Suprapubic skin (tissue), 4 donors: ENCODE results near the gene SASH1. TPM values are rescaled to one million over a fixed set of nuclear protein-coding genes. Genes with fewer than 3 reads are reported as not detected.

ENCODE experiments used
- DNase-seq, 2 donors: peaks; one replicate each; pipeline ENCODE4 v3.0.0-alpha.2; 2019; ENCODE audit warnings: low spot score in 2 of 2
- H3K27ac ChIP-seq: fragments of 200-600 bp; sonication (generic); one replicate; pipeline ENCODE4 v1.5.1; 2019
- H3K27me3 ChIP-seq: fragments of 200-600 bp; sonication (generic); one replicate; pipeline ENCODE4 v1.5.1; 2019
- H3K36me3 ChIP-seq: fragments of 200-600 bp; sonication (generic); one replicate; pipeline ENCODE4 v1.5.1; 2019
- H3K4me1 ChIP-seq: fragments of 200-600 bp; sonication (generic); one replicate; pipeline ENCODE4 v1.5.1; 2019
- H3K4me3 ChIP-seq: fragments of 200-600 bp; sonication (generic); one replicate; pipeline ENCODE4 v1.5.1; 2019; ENCODE audit warnings: mild to moderate bottlenecking
- H3K9me3 ChIP-seq: fragments of 200-600 bp; sonication (generic); one replicate; pipeline ENCODE4 v1.5.1; 2019
- CTCF ChIP-seq, 2 donors: fragments of 200-600 bp in 1 of 2; fragments of 450-650 bp in 1 of 2; sonication (generic) in 1 of 2; IDR thresholded peaks; one replicate each; pipeline ENCODE4 v1.5.1; 2016 to 2019; ENCODE audit warnings: antibody characterized with exemption in 2 of 2, mild to moderate bottlenecking in 1 of 2, moderate library complexity in 1 of 2
- EP300 ChIP-seq: sonication (generic); formaldehyde crosslinking; IDR thresholded peaks from one replicate; pipeline ENCODE4 v1.6.1; 2017; ENCODE audit warnings: antibody characterized with exemption
- POLR2A ChIP-seq, 2 donors: fragments of 450-650 bp; IDR thresholded peaks; one replicate each; pipeline ENCODE4 v1.6.1; 2017; ENCODE audit warnings: antibody characterized with exemption in 2 of 2, mild to moderate bottlenecking in 2 of 2, moderate library complexity in 2 of 2
- POLR2AphosphoS5 ChIP-seq, 3 donors: sonication (generic); formaldehyde crosslinking; IDR thresholded peaks; one replicate each; pipeline ENCODE4 v1.6.1; 2017; ENCODE audit warnings: antibody characterized with exemption in 3 of 3
- WGBS: methylation state at CpG from one replicate; pipeline ENCODE4 v1.1.5; 2018; 5-methylcytosine and 5-hydroxymethylcytosine counted together
- total RNA-seq, 4 donors: library from RNA; depleted of rRNA; stranded (reverse); fragments of >200 nt; gene quantifications; one replicate each; pipeline ENCODE4 v1.1.0, GENCODE V29; 2016

Gene SASH1
- total RNA-seq, 4 donors from 2014 or later: 59.1 to 139 (median 77.1) TPM

GRCh38 chr6:148323344-148323743 lies 19.3 kb upstream of the SASH1 start:
- no peak for TF ChIP-seq EP300
- no peak for TF ChIP-seq POLR2A (IDR thresholded peaks at IDR 0.05)
- no peak for TF ChIP-seq CTCF (IDR thresholded peaks at IDR 0.05)
- no peak for TF ChIP-seq POLR2AphosphoS5 (IDR thresholded peaks at IDR 0.05)
- Histone ChIP-seq H3K4me1 (no peaks in the 10 kb centered on the region), H3K9me3 (no peaks in the 10 kb centered on the region), H3K27me3 (no peaks in the 10 kb centered on the region), H3K4me3 (no peak overlapping the region), H3K27ac (no peak overlapping the region), H3K36me3 (no peaks in the 10 kb centered on the region)
- DNase-seq: no peak
- WGBS: 39% methylated on average over 2 of the region's 2 CpGs

- H3K4me3 ChIP-seq: no peak overlapping the region
- H3K4me1 ChIP-seq: peaks cover 8% of the 10 kb centered on the region
- 7% methylated on average over 2 of the region's 4 CpGs for WGBS
- TF ChIP-seq CTCF (IDR thresholded peaks at IDR 0.05) (no peak), POLR2A (IDR thresholded peaks at IDR 0.05) (no peak), EP300 (no peak), POLR2AphosphoS5 (IDR thresholded peaks at IDR 0.05) (no peak)
- H3K27me3 ChIP-seq: no peaks in the 10 kb centered on the region
- no peak overlapping the region for H3K27ac ChIP-seq
- H3K9me3 ChIP-seq: no peaks in the 10 kb centered on the region
- no peaks in the 10 kb centered on the region for H3K36me3 ChIP-seq
- DNase-seq: no peak
These were observed 18.2 kb upstream of the SASH1 start for GRCh38 chr6:148324297-148324985.

DNA sequence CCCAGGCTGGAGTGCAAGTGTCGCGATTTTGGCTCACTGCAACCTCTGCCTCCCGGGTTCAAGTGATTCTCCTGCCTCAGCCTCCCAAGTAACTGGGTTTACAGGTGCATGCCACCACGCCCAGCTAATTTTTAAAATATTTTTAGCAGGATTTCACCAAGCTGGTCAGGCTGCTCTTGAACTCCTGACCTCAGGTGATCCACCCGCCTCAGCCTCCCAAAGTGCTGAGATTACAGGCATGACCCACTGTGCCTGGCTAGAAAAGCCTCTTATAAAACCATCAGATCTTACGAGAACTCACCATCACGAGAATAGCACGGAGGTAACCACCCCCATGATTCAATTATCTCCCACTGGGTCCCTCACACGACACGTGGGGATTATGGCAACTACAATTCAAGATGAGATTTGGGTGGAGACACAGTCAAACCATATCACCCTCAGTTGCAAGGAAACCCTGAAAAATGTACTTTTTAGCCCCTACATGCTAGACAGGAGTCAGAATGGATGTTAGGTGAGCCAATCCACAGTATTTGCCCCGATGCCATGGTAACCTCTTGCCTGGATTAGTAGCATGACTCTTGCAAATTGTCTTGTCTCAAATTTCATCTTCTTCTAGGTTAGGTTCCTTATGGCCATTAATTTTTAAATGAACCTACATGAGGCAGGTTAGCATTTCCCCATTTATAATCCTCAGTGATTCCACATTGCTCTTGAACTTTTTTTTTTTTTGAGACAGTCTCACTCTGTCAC lies 17.1 kb upstream of the SASH1 start:
- Histone ChIP-seq H3K4me3 (no peak overlapping the region), H3K4me1 (peaks cover 19% of the 10 kb centered on the region), H3K36me3 (no peaks in the 10 kb centered on the region), H3K9me3 (no peaks in the 10 kb centered on the region), H3K27me3 (no peaks in the 10 kb centered on the region), H3K27ac (no peak overlapping the region)
- no peak for DNase-seq
- WGBS: 94% methylated on average over 11 of the region's 11 CpGs
- TF ChIP-seq CTCF (IDR thresholded peaks at IDR 0.05) (no peak), EP300 (no peak), POLR2A (IDR thresholded peaks at IDR 0.05) (no peak), POLR2AphosphoS5 (IDR thresholded peaks at IDR 0.05) (no peak)

- Histone ChIP-seq H3K4me3 (no peak overlapping the region), H3K9me3 (no peaks in the 10 kb centered on the region), H3K36me3 (no peaks in the 10 kb centered on the region), H3K27me3 (no peaks in the 10 kb centered on the region), H3K4me1 (peaks cover 22% of the 10 kb centered on the region), H3K27ac (peak overlapping the region; percentile 68)
- no peak for DNase-seq
- TF ChIP-seq POLR2AphosphoS5 (IDR thresholded peaks at IDR 0.05): no peak
- TF ChIP-seq EP300: no peak
- no peak for TF ChIP-seq CTCF (IDR thresholded peaks at IDR 0.05)
- TF ChIP-seq POLR2A (IDR thresholded peaks at IDR 0.05): no peak
These were observed 13.6 kb upstream of the SASH1 start for GRCh38 chr6:148328876-148329555.
